Keratinocyte (primary cell): ENCODE measurements around the gene CACNG7. TPM values are rescaled to one million over a fixed set of nuclear protein-coding genes. Genes with fewer than 3 reads are reported as not detected.

Experiments
- DNase-seq: peaks from one replicate; pipeline ENCODE4 v3.0.0-alpha.2; 2011; ENCODE audit warnings: low read depth, missing footprints, low spot score
- FAIRE-seq: peaks from 2 replicates; lab custom pipeline; 2011; peaks lifted over from hg19 to GRCh38; lab: Jason Lieb, UNC
- H2AFZ ChIP-seq: 2 replicates; pipeline ENCODE4 v1.6.0; 2012; ENCODE audit warnings: low read length, control low read depth, inconsistent platforms; ENCODE audit not compliant: control insufficient read depth
- H3K27ac ChIP-seq: 2 replicates; pipeline ENCODE4 v1.5.1; 2011; ENCODE audit warnings: low read length; ENCODE audit not compliant: control insufficient read depth, insufficient read depth
- H3K27me3 ChIP-seq: 3 replicates; pipeline ENCODE4 v1.6.0; 2011; ENCODE audit warnings: low read length; ENCODE audit not compliant: control insufficient read depth, insufficient read depth; ENCODE audit errors: extremely low read depth
- H3K36me3 ChIP-seq, 2 experiments: 2 replicates in 1 of 2; 3 replicates in 1 of 2; pipeline ENCODE4 v1.5.1; 2011; ENCODE audit warnings: low read length in 2 of 2, mild to moderate bottlenecking in 1 of 2; ENCODE audit not compliant: control insufficient read depth in 2 of 2, insufficient read depth in 2 of 2; ENCODE audit errors: extremely low read depth in 1 of 2
- H3K4me1 ChIP-seq: 3 replicates; pipeline ENCODE4 v1.5.1; 2011; ENCODE audit warnings: low read length; ENCODE audit not compliant: control insufficient read depth, insufficient read depth; ENCODE audit errors: extremely low read depth
- H3K4me2 ChIP-seq: 3 replicates; pipeline ENCODE4 v1.6.0; 2011; ENCODE audit warnings: low read depth, low read length; ENCODE audit not compliant: control insufficient read depth, insufficient read depth; ENCODE audit errors: extremely low read depth
- H3K4me3 ChIP-seq, 3 experiments: fragments of 200-600 bp in 1 of 3; sonication (generic) in 1 of 3; 2 replicates in 2 of 3; 3 replicates in 1 of 3; pipeline ENCODE4 v1.5.1; 2011 to 2016; ENCODE audit warnings: low read length in 3 of 3, mild to moderate bottlenecking in 3 of 3, control low read depth in 2 of 3, inconsistent platforms in 1 of 3, low read depth in 1 of 3, mixed read lengths in 1 of 3, mixed run types in 1 of 3, moderate library complexity in 1 of 3; ENCODE audit not compliant: control insufficient read depth in 2 of 3, insufficient read depth in 2 of 3; ENCODE audit errors: extremely low read depth in 1 of 3
- H3K79me2 ChIP-seq: 2 replicates; pipeline ENCODE4 v1.6.0; 2012; ENCODE audit warnings: low read length; ENCODE audit not compliant: control insufficient read depth, insufficient read depth
- H3K9ac ChIP-seq: 3 replicates; pipeline ENCODE4 v1.6.0; 2011; ENCODE audit warnings: low read length; ENCODE audit not compliant: control insufficient read depth, insufficient read depth; ENCODE audit errors: extremely low read depth
- H3K9me1 ChIP-seq: 3 replicates; pipeline ENCODE4 v1.6.0; 2011; ENCODE audit warnings: low read length; ENCODE audit not compliant: control insufficient read depth, insufficient read depth; ENCODE audit errors: extremely low read depth
- H3K9me3 ChIP-seq: 2 replicates; pipeline ENCODE4 v1.5.1; 2012; ENCODE audit warnings: low read depth, low read length; ENCODE audit not compliant: control insufficient read depth
- H4K20me1 ChIP-seq: 3 replicates; pipeline ENCODE4 v1.6.0; 2011; ENCODE audit warnings: low read length; ENCODE audit not compliant: control insufficient read depth, insufficient read depth; ENCODE audit errors: extremely low read depth
- CTCF ChIP-seq, 3 experiments: IDR thresholded peaks in 1 of 3; conservative IDR thresholded peaks in 1 of 3; optimal IDR thresholded peaks in 1 of 3; 2 replicates in 2 of 3; 3 replicates in 1 of 3; pipeline versions ENCODE3 to v1.5.1; 2011; ENCODE audit warnings: low read length in 3 of 3, mild to moderate bottlenecking in 3 of 3, moderate library complexity in 2 of 3, control low read depth in 1 of 3, inconsistent platforms in 1 of 3; ENCODE audit not compliant: insufficient read depth in 2 of 3; ENCODE audit errors: extremely low read depth in 1 of 3
- EZH2 ChIP-seq: IDR thresholded peaks from one replicate; pipeline ENCODE4 v1.6.1; 2012; ENCODE audit warnings: inconsistent platforms, mild to moderate bottlenecking, low read length, moderate library complexity
- dilution Hi-C: fragments of 300-500 bp; cut with MboI; formaldehyde crosslinking; loops from one replicate; pipeline ENCODE4 v1.7.0; 2020; ENCODE audit warnings: low sequenced_read_pairs; ENCODE audit not compliant: extremely low pct_ligation_motif_present
- polyA plus RNA-seq, 5 experiments: library from polyadenylated mRNA; depleted of rRNA in 3 of 5; stranded (reverse) in 3 of 5; stranded (forward) in 1 of 5; unstranded in 1 of 5; fragments of >200 nt; gene quantifications; 1 replicate in 1 of 5; 2 replicates in 3 of 5; 3 replicates in 1 of 5; pipeline versions ENCODE4 v1.2.1 to v1.2.3, GENCODE V29; 2011 to 2012; ENCODE audit warnings: missing spikeins in 2 of 5, low read depth in 1 of 5, low replicate concordance in 1 of 5

CACNG7 gene
- polyA plus RNA-seq, 1 donor (not counting 4 experiments of a cell fraction or from before 2014, with no cell fraction given) = not detected

DNA sequence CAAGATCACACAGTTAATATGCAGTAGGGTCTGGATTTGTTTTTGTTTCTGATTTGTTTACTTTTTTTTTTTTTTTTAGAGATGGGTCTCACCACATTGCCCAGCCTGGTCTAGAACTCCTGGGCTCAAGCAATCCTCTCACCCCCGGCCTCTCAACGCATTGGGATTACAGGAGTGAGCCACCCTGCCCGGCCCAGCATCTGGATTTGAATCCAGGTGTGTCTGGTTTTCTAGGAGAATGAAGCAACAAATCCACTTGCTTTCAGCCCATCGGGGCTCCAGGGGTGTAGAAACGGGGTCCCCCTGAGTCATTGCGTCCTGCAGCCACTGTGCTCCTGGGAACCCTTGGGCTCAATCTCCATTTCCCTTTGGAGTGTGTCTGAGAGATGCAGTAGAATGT, 60.3 kb downstream of the CACNG7 start:
- Histone ChIP-seq H3K9me3 (no peaks in the 10 kb centered on the region), H3K36me3 (no peaks in the 10 kb centered on the region), H3K4me1 (no peaks in the 10 kb centered on the region), H3K27ac (no peak overlapping the region), H3K4me2 (no peak overlapping the region), H3K79me2 (no peaks in the 10 kb centered on the region), H3K27me3 (peaks cover 8% of the 10 kb centered on the region), H4K20me1 (no peaks in the 10 kb centered on the region), H3K9ac (no peak overlapping the region), H2AFZ (no peak overlapping the region), H3K4me3 (no peak overlapping the region), H3K9me1 (no peaks in the 10 kb centered on the region)
- FAIRE-seq (no peak), DNase-seq (no peak)
- dilution Hi-C loops = no loop called here
- TF ChIP-seq CTCF (optimal IDR thresholded peaks at IDR 0.05 in 1 of 3, IDR thresholded peaks at IDR 0.05 in 1 of 3, conservative IDR thresholded peaks at IDR 0.05 in 1 of 3; ENCODE audit: extremely low read depth in 1 of 3, insufficient read depth in 2 of 3, low read length in 3 of 3) (no peak), EZH2 (no peak)

DNA sequence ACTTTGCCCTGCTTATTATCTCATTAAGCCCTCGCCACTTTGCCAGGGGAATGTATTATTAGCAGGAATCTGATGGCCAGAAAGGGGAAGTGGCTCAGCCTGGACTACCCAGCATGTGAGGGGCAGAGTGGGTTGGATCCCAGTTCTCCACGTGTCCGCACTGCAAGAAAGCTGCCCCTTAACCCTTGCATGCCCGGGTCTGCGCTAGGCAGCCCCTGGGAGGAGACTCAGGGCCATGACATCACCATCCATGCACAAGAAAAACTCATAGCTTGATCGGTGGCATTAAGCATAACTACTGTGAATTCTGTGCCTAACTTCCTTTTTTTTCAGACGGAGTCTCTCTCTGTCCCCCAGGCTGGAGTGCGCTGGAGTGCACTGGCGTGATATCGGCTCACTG, 62.6 kb downstream of the CACNG7 start:
- Histone ChIP-seq H4K20me1 (no peaks in the 10 kb centered on the region), H3K36me3 (no peaks in the 10 kb centered on the region), H3K79me2 (no peaks in the 10 kb centered on the region), H3K9ac (no peak overlapping the region), H3K4me1 (no peaks in the 10 kb centered on the region), H3K9me1 (no peaks in the 10 kb centered on the region), H3K27me3 (no peaks in the 10 kb centered on the region), H3K27ac (no peak overlapping the region), H3K4me2 (no peak overlapping the region), H3K9me3 (no peaks in the 10 kb centered on the region), H2AFZ (no peak overlapping the region), H3K4me3 (no peak overlapping the region)
- DNase-seq (no peak), FAIRE-seq (no peak)
- TF ChIP-seq EZH2 (no peak), CTCF (optimal IDR thresholded peaks at IDR 0.05 in 1 of 3, IDR thresholded peaks at IDR 0.05 in 1 of 3, conservative IDR thresholded peaks at IDR 0.05 in 1 of 3; ENCODE audit: extremely low read depth in 1 of 3, insufficient read depth in 2 of 3, low read length in 3 of 3) (no peak)
- dilution Hi-C loops = no loop called here
